GM12891 (cell line): ENCODE results near the gene SBNO2.

ENCODE experiments used
- POLR2A ChIP-seq: IDR thresholded peaks from 2 replicates; pipeline ENCODE4 v1.6.1; 2011; ENCODE audit warnings: low read depth, low read length, control low read depth
- TAF1 ChIP-seq: IDR thresholded peaks from 2 replicates; pipeline ENCODE4 v1.6.1; 2011; ENCODE audit warnings: low read depth, low read length, control low read depth

- TF ChIP-seq TAF1 (no peak), POLR2A (no peak)
Measured at GRCh38 chr19:1074544-1075283, 99.4 kb downstream of the SBNO2 start.
